GM19455 (cell line): ENCODE results near the gene PLA2G2D.

ENCODE experiments used
- ATAC-seq: cut with Tn5 transposase; IDR thresholded peaks from one replicate; pipeline ENCODE4 v1.9.1; 2021; ENCODE audit not compliant: unreplicated experiment

The PLA2G2D gene

DNA sequence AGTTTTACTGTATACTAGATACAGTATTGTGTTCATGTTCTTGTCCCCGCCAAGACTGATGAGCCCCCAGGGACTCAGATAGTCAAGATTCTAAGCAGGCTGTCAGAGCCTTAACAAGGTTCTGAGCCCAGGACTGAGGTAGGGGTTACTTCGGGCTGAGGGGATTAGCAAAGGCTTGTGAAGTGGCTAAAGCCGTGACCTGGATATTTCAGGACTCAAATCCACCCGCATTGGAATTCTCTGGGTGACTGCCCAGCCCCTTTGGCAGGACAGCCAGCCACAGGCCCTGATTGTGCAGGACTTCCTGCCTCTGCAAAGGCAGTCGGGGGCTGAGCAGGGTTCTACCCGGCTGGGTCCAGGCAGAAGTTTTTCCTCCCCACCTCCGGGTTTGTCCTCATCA lies 49.5 kb downstream of the PLA2G2D start, which contains the start of gene PLA2G5:
PLA2G5 (plus strand) TSS at position 321 of the 400 bp plus-strand sequence. CDS start 14,637 bp downstream, outside the sequence.
- ATAC-seq = no peak

DNA sequence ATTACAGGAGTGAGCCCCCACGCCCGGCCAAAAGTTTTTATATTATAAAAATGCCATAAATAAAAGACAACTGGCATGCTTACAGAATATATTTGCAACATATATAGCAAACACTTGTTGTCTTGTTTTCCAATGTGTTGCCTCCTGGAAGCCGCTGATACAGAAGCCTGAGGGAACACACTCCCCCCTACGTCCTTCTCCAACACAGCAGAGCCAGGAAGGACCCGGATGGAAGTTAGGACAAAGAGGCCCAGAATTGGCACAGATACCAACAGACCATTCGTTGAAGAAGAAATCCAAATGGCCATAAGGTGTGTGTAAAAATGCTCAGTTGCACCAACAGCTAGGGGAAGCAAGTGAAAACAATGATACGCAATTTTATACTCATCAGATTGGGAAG lies 50.6 kb downstream of the PLA2G2D start:
- no peak for ATAC-seq

DNA sequence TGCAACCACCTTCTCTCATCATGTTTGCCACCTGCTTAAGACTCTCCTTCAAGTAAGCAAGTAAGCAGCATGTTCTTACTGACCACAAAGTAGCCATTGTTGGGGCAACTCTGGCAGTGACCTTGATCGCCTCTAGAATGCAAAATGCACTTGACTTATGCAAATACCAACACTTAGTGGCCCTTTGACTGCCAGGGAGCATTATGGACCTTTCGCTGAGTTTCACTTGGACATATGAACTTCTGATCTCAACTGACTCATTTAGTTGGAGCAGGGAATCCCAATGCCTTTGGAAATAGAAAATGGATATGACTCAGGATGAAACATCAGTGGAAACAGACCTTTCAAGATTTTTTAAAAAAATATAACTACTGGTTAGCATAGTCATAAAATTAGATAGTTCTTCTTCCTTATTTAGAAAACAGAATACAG lies 55.5 kb downstream of the PLA2G2D start:
- no peak for ATAC-seq
